HepG2 (cell line): ENCODE measurements around the gene TCEANC2. TPM values are rescaled to one million over a fixed set of nuclear protein-coding genes. Genes with fewer than 3 reads are reported as not detected.

Experiments
- ATAC-seq: fragments of 200-7000 bp; cut with Tn5 transposase; 3 replicates; pipeline ENCODE4 v1.9.1; 2020; ENCODE audit warnings: mild to moderate bottlenecking, moderate library complexity
- BruUV-seq: library from RNA; stranded (reverse); fragments of 400-500 nt; replicated peaks from 2 replicates; lab custom pipeline; 2021; lab: Mats Ljungman, UMichigan
- CTCF ChIA-PET: fragments of 300-600 bp; formaldehyde crosslinking; extraction: SDS; loops from one replicate; lab custom pipeline; 2021; ENCODE audit warnings: low total read pairs, inconsistent platforms, low intra/inter-chr PET ratio; lab: Yijun Ruan, JAX
- POLR2A ChIA-PET: fragments of 350-600 bp; sonication (Branson Sonifier 250); formaldehyde crosslinking; loops from one replicate; lab custom pipeline; 2020; ENCODE audit warnings: antibody characterized with exemption, inconsistent platforms; lab: Yijun Ruan, JAX
- DNase-seq: peaks from one replicate; pipeline ENCODE4 v3.0.0-alpha.2; 2015; ENCODE audit warnings: low spot score
- FAIRE-seq: peaks from 3 replicates; lab custom pipeline; 2011; peaks lifted over from hg19 to GRCh38; lab: Jason Lieb, UNC
- H2AFZ ChIP-seq: one replicate; pipeline ENCODE4 v1.6.1; 2011; ENCODE audit warnings: low read length, inconsistent platforms
- H3K27ac ChIP-seq: fragments of 300-600 bp; 3 replicates; pipeline ENCODE4 v1.8.0; 2011; ENCODE audit warnings: mixed run types, mild to moderate bottlenecking, mixed read lengths, low read length, inconsistent platforms; ENCODE audit not compliant: insufficient read depth; ENCODE audit errors: extremely low read length
- H3K27me3 ChIP-seq, 2 experiments: fragments of 200-600 bp in 1 of 2; 2 replicates in 1 of 2; 3 replicates in 1 of 2; pipeline versions ENCODE4 v1.6.0 to v1.8.0; 2011; ENCODE audit warnings: low read length in 2 of 2, mild to moderate bottlenecking in 2 of 2, moderate library complexity in 2 of 2, inconsistent platforms in 1 of 2; ENCODE audit not compliant: insufficient read depth in 2 of 2, control insufficient read depth in 1 of 2
- H3K36me3 ChIP-seq, 2 experiments: fragments of 200-600 bp in 1 of 2; replicated peaks in 1 of 2; 2 replicates in 1 of 2; 3 replicates in 1 of 2; pipeline versions ENCODE4 v1.5.1 to v1.8.0; 2011; ENCODE audit warnings: low read length in 2 of 2, inconsistent platforms in 1 of 2; ENCODE audit not compliant: insufficient read depth in 2 of 2, control insufficient read depth in 1 of 2
- H3K4me1 ChIP-seq: 2 replicates; pipeline ENCODE4 v1.5.1; 2012; ENCODE audit warnings: low read length, inconsistent platforms; ENCODE audit not compliant: insufficient read depth
- H3K4me2 ChIP-seq: 2 replicates; pipeline ENCODE4 v1.6.0; 2011; ENCODE audit warnings: low read depth, low read length, inconsistent platforms
- H3K4me3 ChIP-seq, 3 experiments: fragments of 200-600 bp in 1 of 3; sonication (generic), shearing (Covaris generic) in 1 of 3; replicated peaks in 1 of 3; 2 replicates each; pipeline ENCODE4 v1.5.1; 2011 to 2016; ENCODE audit warnings: low read length in 3 of 3, inconsistent platforms in 2 of 3, low read depth in 2 of 3, mild to moderate bottlenecking in 2 of 3, control low read depth in 1 of 3, mixed read lengths in 1 of 3; ENCODE audit not compliant: insufficient read depth in 1 of 3
- H3K79me2 ChIP-seq: one replicate; pipeline ENCODE4 v1.6.1; 2011; ENCODE audit warnings: low read length, inconsistent platforms; ENCODE audit not compliant: insufficient read depth
- H3K9ac ChIP-seq: 2 replicates; pipeline ENCODE4 v1.6.0; 2011; ENCODE audit warnings: mild to moderate bottlenecking, low read depth, low read length, inconsistent platforms; ENCODE audit not compliant: insufficient read depth
- H3K9me3 ChIP-seq: 2 replicates; pipeline ENCODE4 v1.5.1; 2012; ENCODE audit warnings: mild to moderate bottlenecking, low read length
- H4K20me1 ChIP-seq: 2 replicates; pipeline ENCODE4 v1.6.0; 2011; ENCODE audit warnings: inconsistent platforms, mild to moderate bottlenecking, low read length, moderate library complexity; ENCODE audit not compliant: insufficient read depth
- ARHGAP35 ChIP-seq: sonication (generic); formaldehyde crosslinking; IDR thresholded peaks from 2 replicates; pipeline ENCODE4 v1.9.0; 2022; ENCODE audit warnings: mild to moderate bottlenecking, inconsistent platforms, moderate library complexity, missing genetic modification reagents, borderline replicate concordance
- CTCF ChIP-seq: sonication (generic); formaldehyde crosslinking; IDR thresholded peaks from 2 replicates; pipeline ENCODE4 v1.5.0; 2020; ENCODE audit warnings: mild to moderate bottlenecking, missing genetic modification reagents, moderate library complexity
- GLMP ChIP-seq: sonication (generic); formaldehyde crosslinking; IDR thresholded peaks from 2 replicates; pipeline ENCODE4 v1.9.0; 2021; ENCODE audit warnings: missing genetic modification reagents, mild to moderate bottlenecking, borderline replicate concordance
- HIVEP1 ChIP-seq: sonication (generic); formaldehyde crosslinking; IDR thresholded peaks from 2 replicates; pipeline ENCODE4 v1.4.0; 2020; ENCODE audit warnings: mild to moderate bottlenecking, missing genetic modification reagents
- ISL2 ChIP-seq: sonication (generic); formaldehyde crosslinking; IDR thresholded peaks from 2 replicates; pipeline ENCODE4 v1.5.0; 2020; ENCODE audit warnings: missing genetic modification reagents
- KDM3A ChIP-seq: IDR thresholded peaks from 2 replicates; pipeline ENCODE4 v1.6.1; 2018; ENCODE audit warnings: low read depth, missing compliant biosample characterization
- KDM5B ChIP-seq: sonication (generic); formaldehyde crosslinking; IDR thresholded peaks from 2 replicates; pipeline ENCODE4 v1.4.0; 2020; ENCODE audit warnings: missing genetic modification reagents, mild to moderate bottlenecking, borderline replicate concordance
- KMT2A ChIP-seq: sonication (generic); formaldehyde crosslinking; IDR thresholded peaks from 2 replicates; pipeline ENCODE4 v1.4.0; 2020; ENCODE audit warnings: missing genetic modification reagents
- SNAPC2 ChIP-seq: sonication (generic); formaldehyde crosslinking; IDR thresholded peaks from 2 replicates; pipeline ENCODE4 v1.8.1; 2022; ENCODE audit warnings: mild to moderate bottlenecking, missing genetic modification reagents
- SRSF1 ChIP-seq: fragments of 200-400 bp; formaldehyde crosslinking; optimal IDR thresholded peaks from 2 replicates; pipeline ENCODE3; 2017; ENCODE audit warnings: mild to moderate bottlenecking, low read depth, low read length, moderate library complexity
- TFE3 ChIP-seq: IDR thresholded peaks from 2 replicates; pipeline ENCODE4 v1.6.1; 2016
- XRCC5 ChIP-seq: fragments of 200-400 bp; formaldehyde crosslinking; optimal IDR thresholded peaks from 2 replicates; pipeline ENCODE3; 2017; ENCODE audit warnings: mild to moderate bottlenecking, low read length
- ZNF121 ChIP-seq: sonication (generic); formaldehyde crosslinking; IDR thresholded peaks from 2 replicates; pipeline ENCODE4 v1.5.0; 2020; ENCODE audit warnings: mild to moderate bottlenecking, missing genetic modification reagents
- ZNF337 ChIP-seq: sonication (generic); formaldehyde crosslinking; IDR thresholded peaks from 2 replicates; pipeline ENCODE4 v1.5.1; 2020; ENCODE audit warnings: missing genetic modification reagents, low read depth, mild to moderate bottlenecking, borderline replicate concordance
- ZNF34 ChIP-seq: sonication (generic); formaldehyde crosslinking; IDR thresholded peaks from 2 replicates; pipeline ENCODE4 v1.4.0; 2020; ENCODE audit warnings: mild to moderate bottlenecking, missing genetic modification reagents, borderline replicate concordance
- ZSCAN30 ChIP-seq: sonication (generic); formaldehyde crosslinking; IDR thresholded peaks from 2 replicates; pipeline ENCODE4 v1.5.0; 2020; ENCODE audit warnings: mild to moderate bottlenecking, missing genetic modification reagents
- WGBS: methylation state at CpG from one replicate; pipeline ENCODE4 v1.1.6; 2017; ENCODE audit warnings: low lambda C conversion rate; 5-methylcytosine and 5-hydroxymethylcytosine counted together
- in situ Hi-C: cut with HindIII; loops from 2 replicates; pipeline ENCODE4 v1.10.0; 2017; ENCODE audit warnings: low pct_unique_long_range_greater_than_20kb; ENCODE audit not compliant: extremely low pct_ligation_motif_present
- intact Hi-C: fragments of 100-400 bp; cut with micrococcal nuclease; formaldehyde crosslinking; loops from one replicate; pipeline ENCODE4 v1.10.0; 2022; ENCODE audit not compliant: unreplicated experiment
- polyA plus RNA-seq, 8 experiments: library from polyadenylated mRNA; depleted of rRNA in 3 of 8; stranded (reverse) in 7 of 8; unstranded in 1 of 8; fragments of >200 nt; fragmentation: Illumina TruSeq in 4 of 8; extraction: Trizol in 4 of 8; gene quantifications; 2 replicates each; pipeline versions ENCODE4 v1.2.1 to v1.2.3, GENCODE V29; 2011 to 2016; ENCODE audit warnings: low read depth in 4 of 8, missing spikeins in 1 of 8, mixed read lengths in 1 of 8; ENCODE audit not compliant: insufficient read depth in 1 of 8
- total RNA-seq, 5 experiments: library from RNA; depleted of rRNA; stranded (reverse); fragments of >200 nt; fragmentation: Illumina TruSeq; extraction: Trizol; gene quantifications; 2 replicates each; pipeline ENCODE4 v1.2.3, GENCODE V29; 2016; ENCODE audit warnings: low read depth in 1 of 5

Gene TCEANC2
- total and polyA plus RNA-seq, 2 of the 13 experiments (the other 11 are each of a cell fraction or from before 2014, with no cell fraction given) = 3.8 to 5.0 TPM

GRCh38 chr1:54131419-54131818, 78.0 kb downstream of the TCEANC2 start:
- ChIA-PET CTCF (no interaction called here), POLR2A (no interaction called here)
- Histone ChIP-seq H3K79me2 (no peaks in the 10 kb centered on the region), H4K20me1 (no peaks in the 10 kb centered on the region), H2AFZ (no peak overlapping the region), H3K9ac (no peak overlapping the region), H3K9me3 (no peaks in the 10 kb centered on the region), H3K27me3 (peaks cover 0 to 14% of the 10 kb centered on the region in 2 experiments; a peak in 1 of 5 replicates), H3K36me3 (no peaks in the 10 kb centered on the region), H3K4me1 (peaks cover 14% of the 10 kb centered on the region), H3K27ac (no peak overlapping the region), H3K4me3 (no peak overlapping the region), H3K4me2 (no peak overlapping the region)
- WGBS = 50% methylated on average over 2 of the region's 2 CpGs
- no peak for TF ChIP-seq TFE3 (CRISPR knock-in tag)
- no peak for TF ChIP-seq ZNF34 (CRISPR knock-in tag)
- no peak for TF ChIP-seq SRSF1
- TF ChIP-seq KDM5B (CRISPR knock-in tag) = no peak
- TF ChIP-seq ZSCAN30 = no peak
- TF ChIP-seq KMT2A (CRISPR knock-in tag) = no peak
- no peak for TF ChIP-seq SNAPC2 (CRISPR knock-in tag)
- TF ChIP-seq CTCF (CRISPR knock-in tag) = no peak
- TF ChIP-seq ISL2 (CRISPR knock-in tag) = no peak
- TF ChIP-seq XRCC5 = no peak
- TF ChIP-seq HIVEP1 (CRISPR knock-in tag) = no peak
- no peak for TF ChIP-seq KDM3A
- TF ChIP-seq GLMP (CRISPR knock-in tag) = no peak
- no peak for TF ChIP-seq ZNF121 (CRISPR knock-in tag)
- TF ChIP-seq ARHGAP35 (CRISPR knock-in tag) = no peak
- no peak for TF ChIP-seq ZNF337 (CRISPR knock-in tag)
- ATAC-seq = no peak
- BruUV-seq = no TSS peak
- DNase-seq = no peak
- intact Hi-C loops (no loop called here), in situ Hi-C loops (no loop called here)
- no peak for FAIRE-seq
